ENCODE measurements around the gene TTBK1.

- TF ChIP-seq CTCF (conservative IDR thresholded peaks at IDR 0.05 in 1 of 2, IDR thresholded peaks at IDR 0.05 in 1 of 2; ENCODE audit: low read depth in 1 of 2, low read length in 2 of 2) (no peak), EZH2 (IDR thresholded peaks at IDR 0.05; ENCODE audit: low read length, missing control alignments) (no peak)
Measured at GRCh38 chr6:43199912-43200311, 43.4 kb upstream of the TTBK1 start.

All from fibroblast of lung (primary cell).